HL-60 (cell line): ENCODE measurements around the gene STARD7.

Experiments used
- DNase-seq, 2 experiments: peaks; one replicate each; pipeline ENCODE4 v3.0.0-alpha.2; 2010 to 2020; ENCODE audit warnings: low read depth in 1 of 2, low spot score in 1 of 2
- H3K27ac ChIP-seq: fragments of 250-450 bp; sonication (Bioruptor Pico); replicated peaks from 2 replicates; pipeline ENCODE4 v1.5.1; 2020; ENCODE audit warnings: mild to moderate bottlenecking, moderate library complexity
- H3K27me3 ChIP-seq: fragments of 250-450 bp; sonication (Bioruptor Pico); 2 replicates; pipeline ENCODE4 v1.5.1; 2021; ENCODE audit warnings: mild to moderate bottlenecking, moderate library complexity; ENCODE audit not compliant: insufficient read depth, poor library complexity, severe bottlenecking
- H3K4me3 ChIP-seq: replicated peaks from 2 replicates; pipeline ENCODE4 v1.5.1; 2011; ENCODE audit warnings: mild to moderate bottlenecking, control low read depth, low read length; ENCODE audit not compliant: insufficient read depth
- CTCF ChIP-seq: IDR thresholded peaks from one replicate; pipeline ENCODE4 v1.5.1; 2011; ENCODE audit warnings: low read length, control low read depth, inconsistent platforms; ENCODE audit not compliant: insufficient read depth
- GABPA ChIP-seq: IDR thresholded peaks from 2 replicates; pipeline ENCODE4 v1.6.1; 2012; ENCODE audit warnings: low read depth
- POLR2AphosphoS5 ChIP-seq: IDR thresholded peaks from 2 replicates; pipeline ENCODE4 v1.6.1; 2012; ENCODE audit warnings: low read depth
- SPI1 ChIP-seq: IDR thresholded peaks from 2 replicates; pipeline ENCODE4 v1.6.1; 2012; ENCODE audit warnings: low read depth, mild to moderate bottlenecking, borderline replicate concordance
- TF ChIP-seq, protein P1 (sequence below): IDR thresholded peaks from 2 replicates; pipeline ENCODE4 v1.6.1; 2012; ENCODE audit warnings: low read depth; ENCODE audit not compliant: insufficient replicate concordance

Gene STARD7

GRCh38 chr2:96174251-96175144, 34.1 kb downstream of the STARD7 start:
- no peak overlapping the region for H3K27ac ChIP-seq
- TF ChIP-seq POLR2AphosphoS5, result no peak
- TF ChIP-seq CTCF, result peak; percentile 79
- TF ChIP-seq SPI1, result no peak
- TF ChIP-seq GABPA, result no peak
- TF ChIP-seq, protein P1, sequence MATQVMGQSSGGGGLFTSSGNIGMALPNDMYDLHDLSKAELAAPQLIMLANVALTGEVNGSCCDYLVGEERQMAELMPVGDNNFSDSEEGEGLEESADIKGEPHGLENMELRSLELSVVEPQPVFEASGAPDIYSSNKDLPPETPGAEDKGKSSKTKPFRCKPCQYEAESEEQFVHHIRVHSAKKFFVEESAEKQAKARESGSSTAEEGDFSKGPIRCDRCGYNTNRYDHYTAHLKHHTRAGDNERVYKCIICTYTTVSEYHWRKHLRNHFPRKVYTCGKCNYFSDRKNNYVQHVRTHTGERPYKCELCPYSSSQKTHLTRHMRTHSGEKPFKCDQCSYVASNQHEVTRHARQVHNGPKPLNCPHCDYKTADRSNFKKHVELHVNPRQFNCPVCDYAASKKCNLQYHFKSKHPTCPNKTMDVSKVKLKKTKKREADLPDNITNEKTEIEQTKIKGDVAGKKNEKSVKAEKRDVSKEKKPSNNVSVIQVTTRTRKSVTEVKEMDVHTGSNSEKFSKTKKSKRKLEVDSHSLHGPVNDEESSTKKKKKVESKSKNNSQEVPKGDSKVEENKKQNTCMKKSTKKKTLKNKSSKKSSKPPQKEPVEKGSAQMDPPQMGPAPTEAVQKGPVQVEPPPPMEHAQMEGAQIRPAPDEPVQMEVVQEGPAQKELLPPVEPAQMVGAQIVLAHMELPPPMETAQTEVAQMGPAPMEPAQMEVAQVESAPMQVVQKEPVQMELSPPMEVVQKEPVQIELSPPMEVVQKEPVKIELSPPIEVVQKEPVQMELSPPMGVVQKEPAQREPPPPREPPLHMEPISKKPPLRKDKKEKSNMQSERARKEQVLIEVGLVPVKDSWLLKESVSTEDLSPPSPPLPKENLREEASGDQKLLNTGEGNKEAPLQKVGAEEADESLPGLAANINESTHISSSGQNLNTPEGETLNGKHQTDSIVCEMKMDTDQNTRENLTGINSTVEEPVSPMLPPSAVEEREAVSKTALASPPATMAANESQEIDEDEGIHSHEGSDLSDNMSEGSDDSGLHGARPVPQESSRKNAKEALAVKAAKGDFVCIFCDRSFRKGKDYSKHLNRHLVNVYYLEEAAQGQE, result no peak
- peak; percentile 45 to 78 for DNase-seq
- H3K27me3 ChIP-seq, result no peaks in the 10 kb centered on the region
- no peak overlapping the region for H3K4me3 ChIP-seq

DNA sequence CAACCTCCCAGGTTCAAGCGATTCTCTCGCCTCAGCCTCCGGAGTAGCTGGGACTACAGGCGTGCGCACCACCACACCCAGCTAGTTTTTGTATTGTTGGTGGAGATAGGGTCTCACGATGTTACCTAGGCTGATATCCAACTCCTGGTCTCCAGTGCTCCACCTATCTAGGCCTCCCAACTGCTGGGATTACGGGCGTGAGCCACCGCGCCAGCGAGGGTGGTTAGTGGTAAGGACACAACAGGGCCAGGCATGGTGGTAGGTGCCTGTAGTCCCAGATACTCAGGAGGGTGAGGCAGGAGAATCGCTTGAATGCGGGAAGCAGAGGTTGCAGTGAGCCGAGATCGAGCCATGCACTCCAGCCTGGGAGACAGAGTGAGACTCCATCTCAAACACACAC, 36.8 kb downstream of the STARD7 start:
- H3K27me3 ChIP-seq, result no peaks in the 10 kb centered on the region
- no peak for DNase-seq
- H3K4me3 ChIP-seq, result no peak overlapping the region
- no peak overlapping the region for H3K27ac ChIP-seq
- TF ChIP-seq GABPA (no peak), SPI1 (no peak), POLR2AphosphoS5 (no peak), CTCF (no peak)
- TF ChIP-seq, protein P1, result no peak

DNA sequence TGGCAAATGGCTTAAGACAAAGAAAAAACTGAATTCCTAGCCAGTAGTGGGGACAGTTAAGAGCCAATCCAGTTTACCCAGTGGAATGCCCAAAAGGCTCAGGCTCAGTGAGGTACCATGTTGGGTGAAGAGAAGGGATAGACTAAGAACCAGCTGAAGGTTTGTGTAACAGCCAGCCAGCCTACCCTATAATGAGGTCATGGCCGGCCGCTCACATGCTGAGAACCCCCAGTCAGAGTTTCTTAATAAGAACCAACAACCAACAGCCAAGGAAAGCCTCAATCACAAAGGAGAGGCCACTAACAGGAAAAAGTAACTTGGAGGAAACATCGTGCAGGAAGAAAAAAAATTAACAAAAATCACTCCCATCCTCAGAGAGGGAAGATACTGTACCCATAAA, 38.0 kb downstream of the STARD7 start:
- TF ChIP-seq CTCF (no peak), POLR2AphosphoS5 (no peak), GABPA (no peak), SPI1 (no peak)
- TF ChIP-seq, protein P1, result no peak
- no peak for DNase-seq
- no peak overlapping the region for H3K27ac ChIP-seq
- H3K4me3 ChIP-seq, result no peak overlapping the region
- no peaks in the 10 kb centered on the region for H3K27me3 ChIP-seq
